A673 (cell line): ENCODE results near the gene TNRC6A. TPM values are rescaled to one million over a fixed set of nuclear protein-coding genes. Genes with fewer than 3 reads are reported as not detected.

Experiments
- BruUV-seq: library from RNA; stranded (reverse); fragments of 400-500 nt; replicated peaks from 2 replicates; lab custom pipeline; 2021; lab: Mats Ljungman, UMichigan
- CTCF ChIA-PET: fragments of 300-600 bp; sonication (Branson Sonifier 250); formaldehyde crosslinking; loops from one replicate; lab custom pipeline; 2022; ENCODE audit warnings: antibody characterized with exemption; lab: Charles Lee
- POLR2A ChIA-PET: fragments of 300-600 bp; sonication (Branson Sonifier 250); formaldehyde crosslinking; loops from one replicate; lab custom pipeline; 2022; ENCODE audit warnings: antibody characterized with exemption; ENCODE audit not compliant: low non-redundant PET; lab: Charles Lee
- DNase-seq: peaks from one replicate; pipeline ENCODE4 v3.0.0-alpha.2; 2015; ENCODE audit warnings: low spot score
- H3K27ac ChIP-seq: fragments of 200-600 bp; sonication (generic); 2 replicates; pipeline ENCODE4 v1.5.1; 2016; ENCODE audit warnings: mixed run types, low read depth, mild to moderate bottlenecking, mixed read lengths, antibody characterized with exemption, low read length; ENCODE audit not compliant: poor library complexity, severe bottlenecking
- H3K27me3 ChIP-seq: fragments of 200-600 bp; sonication (generic); replicated peaks from 2 replicates; pipeline ENCODE4 v1.6.1; 2017; ENCODE audit warnings: mixed run types, low read depth, mild to moderate bottlenecking, mixed read lengths, antibody characterized with exemption, low read length; ENCODE audit not compliant: insufficient read depth, poor library complexity
- H3K36me3 ChIP-seq: fragments of 200-600 bp; sonication (generic); 2 replicates; pipeline ENCODE4 v1.6.1; 2016; ENCODE audit warnings: mixed run types, mild to moderate bottlenecking, mixed read lengths, antibody characterized with exemption, low read length; ENCODE audit not compliant: insufficient read depth, poor library complexity, severe bottlenecking
- H3K4me1 ChIP-seq: fragments of 200-600 bp; sonication (generic); 2 replicates; pipeline ENCODE4 v1.6.1; 2017; ENCODE audit warnings: mixed run types, mild to moderate bottlenecking, mixed read lengths, antibody characterized with exemption, low read length; ENCODE audit not compliant: insufficient read depth, poor library complexity, severe bottlenecking
- H3K4me3 ChIP-seq: fragments of 200-600 bp; sonication (generic); 2 replicates; pipeline ENCODE4 v1.5.1; 2016; ENCODE audit warnings: low read depth, mixed run types, mild to moderate bottlenecking, mixed read lengths, low read length; ENCODE audit not compliant: poor library complexity, severe bottlenecking
- H3K9me3 ChIP-seq: fragments of 200-600 bp; sonication (generic); 2 replicates; pipeline ENCODE4 v1.6.1; 2016; ENCODE audit warnings: mixed run types, low read depth, mild to moderate bottlenecking, mixed read lengths, antibody characterized with exemption, low read length; ENCODE audit not compliant: poor library complexity, severe bottlenecking
- EZH2 ChIP-seq: fragments of 200-600 bp; sonication (generic); IDR thresholded peaks from 2 replicates; pipeline ENCODE4 v1.6.1; 2017; ENCODE audit warnings: borderline replicate concordance, low read depth, mild to moderate bottlenecking, mixed read lengths, antibody characterized with exemption, low read length; ENCODE audit not compliant: poor library complexity, severe bottlenecking
- intact Hi-C: fragments of 100-400 bp; cut with micrococcal nuclease; formaldehyde crosslinking; loops from one replicate; pipeline ENCODE4 v1.10.0; 2022; ENCODE audit not compliant: unreplicated experiment
- total RNA-seq: library from RNA; stranded (reverse); gene quantifications from 2 replicates; pipeline ENCODE4 v1.2.3, GENCODE V29; 2021
- TF ChIP-seq, protein P1 (sequence below): fragments of 300-800, 200-600 bp; sonication (generic); conservative IDR thresholded peaks from 2 replicates; pipeline ENCODE4 v1.5.1; 2017; ENCODE audit warnings: low read depth, mild to moderate bottlenecking, antibody characterized with exemption, low read length, moderate library complexity, mixed read lengths

The TNRC6A gene
- total RNA-seq, 1 experiment from 2014 or later, result 90.8 TPM

DNA sequence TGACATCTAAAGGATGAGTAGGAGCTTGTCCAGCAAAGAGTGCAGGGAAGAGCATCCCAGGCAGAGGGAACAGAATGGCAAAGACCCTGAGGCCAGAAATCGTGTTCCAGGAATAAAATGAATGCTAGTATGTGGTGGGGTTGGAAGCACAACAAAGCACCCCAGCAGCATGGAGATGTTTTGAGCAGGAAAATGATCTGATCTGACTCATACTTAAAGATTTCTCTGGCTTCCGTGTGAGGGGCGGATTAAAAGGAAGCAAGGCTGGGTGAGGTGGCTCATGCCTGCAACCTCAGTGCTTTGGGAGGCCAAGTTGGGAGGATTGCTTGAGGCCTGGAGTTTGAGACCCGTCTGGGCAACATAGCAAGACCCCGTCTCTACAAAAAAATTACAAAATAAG, 118.6 kb downstream of the TNRC6A start:
- no peak for DNase-seq
- H3K27ac ChIP-seq, result no peak overlapping the region
- TF ChIP-seq, protein P1, sequence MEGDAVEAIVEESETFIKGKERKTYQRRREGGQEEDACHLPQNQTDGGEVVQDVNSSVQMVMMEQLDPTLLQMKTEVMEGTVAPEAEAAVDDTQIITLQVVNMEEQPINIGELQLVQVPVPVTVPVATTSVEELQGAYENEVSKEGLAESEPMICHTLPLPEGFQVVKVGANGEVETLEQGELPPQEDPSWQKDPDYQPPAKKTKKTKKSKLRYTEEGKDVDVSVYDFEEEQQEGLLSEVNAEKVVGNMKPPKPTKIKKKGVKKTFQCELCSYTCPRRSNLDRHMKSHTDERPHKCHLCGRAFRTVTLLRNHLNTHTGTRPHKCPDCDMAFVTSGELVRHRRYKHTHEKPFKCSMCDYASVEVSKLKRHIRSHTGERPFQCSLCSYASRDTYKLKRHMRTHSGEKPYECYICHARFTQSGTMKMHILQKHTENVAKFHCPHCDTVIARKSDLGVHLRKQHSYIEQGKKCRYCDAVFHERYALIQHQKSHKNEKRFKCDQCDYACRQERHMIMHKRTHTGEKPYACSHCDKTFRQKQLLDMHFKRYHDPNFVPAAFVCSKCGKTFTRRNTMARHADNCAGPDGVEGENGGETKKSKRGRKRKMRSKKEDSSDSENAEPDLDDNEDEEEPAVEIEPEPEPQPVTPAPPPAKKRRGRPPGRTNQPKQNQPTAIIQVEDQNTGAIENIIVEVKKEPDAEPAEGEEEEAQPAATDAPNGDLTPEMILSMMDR, result no peak
- TF ChIP-seq EZH2, result no peak
- H3K4me1 ChIP-seq, result no peaks in the 10 kb centered on the region
- intact Hi-C loops, result no loop called here
- CTCF ChIA-PET, result no interaction called here
- POLR2A ChIA-PET, result no interaction called here
- no peaks in the 10 kb centered on the region for H3K9me3 ChIP-seq
- no TSS peak for BruUV-seq
- no peaks in the 10 kb centered on the region for H3K27me3 ChIP-seq
- no peaks in the 10 kb centered on the region for H3K36me3 ChIP-seq
- no peak overlapping the region for H3K4me3 ChIP-seq

DNA sequence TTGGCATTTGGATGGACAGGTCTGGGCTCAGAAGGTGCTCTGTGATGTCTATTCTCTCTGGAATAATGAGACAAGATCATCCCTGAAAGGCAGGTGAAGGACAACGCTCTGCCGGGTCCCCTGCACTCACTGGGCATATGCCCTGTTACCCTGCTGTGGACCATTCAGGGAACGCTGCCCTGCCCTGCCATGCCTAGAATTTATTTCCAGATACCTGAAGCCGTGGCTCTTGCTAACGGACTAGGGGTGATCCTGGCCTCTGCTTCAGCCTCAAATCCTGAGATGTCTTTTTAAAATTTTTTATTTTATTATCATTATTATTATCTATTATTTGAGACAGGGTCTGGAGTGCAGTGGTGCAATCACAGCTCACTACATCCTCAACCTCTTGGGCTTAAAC, 120.2 kb downstream of the TNRC6A start:
- Histone ChIP-seq H3K27me3 (no peaks in the 10 kb centered on the region), H3K36me3 (no peaks in the 10 kb centered on the region), H3K9me3 (no peaks in the 10 kb centered on the region), H3K4me1 (peaks cover 7% of the 10 kb centered on the region), H3K4me3 (no peak overlapping the region), H3K27ac (no peak overlapping the region)
- CTCF ChIA-PET, result no interaction called here
- POLR2A ChIA-PET, result interaction anchor here (0.7 kb wide), 1 partner anchor 11 kb away, joined by 4 read pairs; no protein-coding TSS in a partner anchor
- no peak for DNase-seq
- no TSS peak for BruUV-seq
- intact Hi-C loops, result no loop called here
- TF ChIP-seq EZH2, result no peak
- TF ChIP-seq, protein P1, result no peak

DNA sequence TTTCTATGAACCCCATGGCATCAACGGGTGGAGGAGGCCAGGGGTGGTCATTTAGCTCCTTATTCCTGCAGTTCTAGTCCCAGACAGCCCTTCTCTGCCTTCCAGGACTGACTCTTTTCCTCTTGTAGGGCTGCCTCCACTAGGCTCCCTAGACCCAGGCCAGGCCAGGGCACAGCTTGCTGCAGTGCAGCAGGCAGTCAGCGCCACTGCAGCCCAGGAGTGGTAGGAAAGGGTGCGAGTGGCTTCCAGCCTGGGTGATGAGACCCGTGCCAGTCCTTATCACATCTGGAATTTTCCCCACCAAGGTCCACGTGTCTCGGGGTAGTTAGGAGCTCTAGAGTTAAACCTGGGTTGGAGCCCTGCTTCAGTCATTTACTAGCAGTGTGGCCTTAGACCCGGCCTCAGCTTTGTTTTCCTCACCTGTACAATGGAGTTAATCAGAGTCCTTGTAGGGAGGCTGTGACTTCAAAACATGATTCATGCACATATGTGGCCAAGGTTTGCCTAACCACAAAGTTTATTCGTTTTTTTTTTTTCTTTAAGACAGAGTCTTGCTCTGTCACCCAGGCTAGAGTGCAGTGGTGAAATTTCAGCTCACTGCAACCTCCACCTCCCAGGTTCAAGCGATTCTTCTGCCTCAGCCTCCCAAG, 121.0 kb downstream of the TNRC6A start:
- TF ChIP-seq EZH2, result no peak
- TF ChIP-seq, protein P1, result no peak
- intact Hi-C loops, result no loop called here
- BruUV-seq, result no TSS peak
- no peak overlapping the region for H3K27ac ChIP-seq
- H3K9me3 ChIP-seq, result no peaks in the 10 kb centered on the region
- no peaks in the 10 kb centered on the region for H3K36me3 ChIP-seq
- ChIA-PET CTCF (no interaction called here), POLR2A (interaction anchor here (0.7 kb wide), 1 partner anchor 12 kb away, joined by 4 read pairs; no protein-coding TSS in a partner anchor)
- DNase-seq, result no peak
- no peaks in the 10 kb centered on the region for H3K27me3 ChIP-seq
- peaks cover 7% of the 10 kb centered on the region for H3K4me1 ChIP-seq
- no peak overlapping the region for H3K4me3 ChIP-seq
